Measurements from ENCODE around the gene PIGP. TPM values are rescaled to one million over a fixed set of nuclear protein-coding genes. Genes with fewer than 3 reads are reported as not detected.

Gene PIGP
- total RNA-seq, 3 donors from 2014 or later (not counting 1 experiment from before 2014, with no cell fraction given) = 6.5 to 10.4 (median 8.5) TPM

DNA sequence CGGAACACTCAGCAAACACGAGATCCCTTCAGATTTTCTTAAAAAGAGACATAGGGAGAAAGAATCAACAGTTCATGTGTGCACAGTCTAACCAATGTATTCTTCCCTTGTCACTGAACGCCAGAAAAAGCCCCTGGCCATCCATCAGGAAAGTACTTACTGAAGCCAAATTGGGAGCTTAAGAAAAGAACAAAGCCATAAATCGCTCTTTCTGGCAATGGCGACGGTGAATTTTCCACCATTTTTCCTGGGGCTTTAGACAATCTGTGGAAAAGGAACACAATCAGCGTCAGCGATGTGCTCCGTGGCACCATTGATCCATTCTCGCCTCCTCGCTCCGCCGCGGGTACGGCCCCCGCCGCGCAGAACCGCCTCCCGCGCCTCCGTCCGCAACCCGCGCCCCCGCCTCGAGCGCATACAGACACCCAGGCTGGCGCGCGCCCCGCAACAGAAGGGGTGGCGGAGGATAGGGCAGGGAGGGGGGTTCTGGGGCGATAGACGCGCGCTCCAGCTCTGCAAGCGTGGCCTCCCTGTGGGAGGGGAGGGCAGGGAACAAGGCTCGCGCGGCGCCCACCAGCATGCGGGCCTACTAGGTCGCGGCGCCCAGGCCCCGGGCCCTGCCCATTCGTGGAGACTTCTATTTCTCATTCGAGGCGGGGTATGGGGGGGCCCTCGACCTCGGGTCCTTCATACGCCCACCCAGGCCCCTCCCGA is 440 bp downstream of the PIGP start:
- Histone ChIP-seq H3K36me3 (ENCODE audit: control insufficient read depth, insufficient read depth, low read length) (peaks cover 8% of the 10 kb centered on the region), H3K9me3 (ENCODE audit: control insufficient read depth, insufficient read depth, low read length) (no peaks in the 10 kb centered on the region), H3K27ac (ENCODE audit: low read length) (peak overlapping the region; percentile 100), H3K4me1 (ENCODE audit: control insufficient read depth, insufficient read depth, low read length) (peaks cover 17% of the 10 kb centered on the region), H3K27me3 (ENCODE audit: control insufficient read depth, insufficient read depth, low read length) (no peaks in the 10 kb centered on the region), H3K4me3 (ENCODE audit: low read length) (peak overlapping the region; percentile 91)
- TF ChIP-seq, protein P1, sequence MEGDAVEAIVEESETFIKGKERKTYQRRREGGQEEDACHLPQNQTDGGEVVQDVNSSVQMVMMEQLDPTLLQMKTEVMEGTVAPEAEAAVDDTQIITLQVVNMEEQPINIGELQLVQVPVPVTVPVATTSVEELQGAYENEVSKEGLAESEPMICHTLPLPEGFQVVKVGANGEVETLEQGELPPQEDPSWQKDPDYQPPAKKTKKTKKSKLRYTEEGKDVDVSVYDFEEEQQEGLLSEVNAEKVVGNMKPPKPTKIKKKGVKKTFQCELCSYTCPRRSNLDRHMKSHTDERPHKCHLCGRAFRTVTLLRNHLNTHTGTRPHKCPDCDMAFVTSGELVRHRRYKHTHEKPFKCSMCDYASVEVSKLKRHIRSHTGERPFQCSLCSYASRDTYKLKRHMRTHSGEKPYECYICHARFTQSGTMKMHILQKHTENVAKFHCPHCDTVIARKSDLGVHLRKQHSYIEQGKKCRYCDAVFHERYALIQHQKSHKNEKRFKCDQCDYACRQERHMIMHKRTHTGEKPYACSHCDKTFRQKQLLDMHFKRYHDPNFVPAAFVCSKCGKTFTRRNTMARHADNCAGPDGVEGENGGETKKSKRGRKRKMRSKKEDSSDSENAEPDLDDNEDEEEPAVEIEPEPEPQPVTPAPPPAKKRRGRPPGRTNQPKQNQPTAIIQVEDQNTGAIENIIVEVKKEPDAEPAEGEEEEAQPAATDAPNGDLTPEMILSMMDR (IDR thresholded peaks at IDR 0.05) = no peak
- H3K4me3 Mint-ChIP-seq = peak overlapping the region; percentile 84
- peak overlapping the region; percentile 93 to 98 for H3K27ac Mint-ChIP-seq
- peaks cover 29 to 37% of the 10 kb centered on the region in 2 donors for H3K4me1 Mint-ChIP-seq
- WGBS (ENCODE audit: insufficient coverage) = under 1% methylated on average over 54 of the region's 54 CpGs
- intact Hi-C loops (cut with micrococcal nuclease) = loop anchor here (2.0 to 10.0 kb wide), 4 partner anchors 85 to 490 kb away; partner anchors contain the start of gene VPS26C
- H3K27me3 Mint-ChIP-seq (ENCODE audit: low read depth in 2 of 2) = no peaks in the 10 kb centered on the region
- H3K36me3 Mint-ChIP-seq = peaks cover 11% of the 10 kb centered on the region
- no peaks in the 10 kb centered on the region for H3K9me3 Mint-ChIP-seq
- ATAC-seq (peak; percentile 41 to 60 (median 51)), DNase-seq (peak in 1 of 2 donors; percentile 84)

DNA sequence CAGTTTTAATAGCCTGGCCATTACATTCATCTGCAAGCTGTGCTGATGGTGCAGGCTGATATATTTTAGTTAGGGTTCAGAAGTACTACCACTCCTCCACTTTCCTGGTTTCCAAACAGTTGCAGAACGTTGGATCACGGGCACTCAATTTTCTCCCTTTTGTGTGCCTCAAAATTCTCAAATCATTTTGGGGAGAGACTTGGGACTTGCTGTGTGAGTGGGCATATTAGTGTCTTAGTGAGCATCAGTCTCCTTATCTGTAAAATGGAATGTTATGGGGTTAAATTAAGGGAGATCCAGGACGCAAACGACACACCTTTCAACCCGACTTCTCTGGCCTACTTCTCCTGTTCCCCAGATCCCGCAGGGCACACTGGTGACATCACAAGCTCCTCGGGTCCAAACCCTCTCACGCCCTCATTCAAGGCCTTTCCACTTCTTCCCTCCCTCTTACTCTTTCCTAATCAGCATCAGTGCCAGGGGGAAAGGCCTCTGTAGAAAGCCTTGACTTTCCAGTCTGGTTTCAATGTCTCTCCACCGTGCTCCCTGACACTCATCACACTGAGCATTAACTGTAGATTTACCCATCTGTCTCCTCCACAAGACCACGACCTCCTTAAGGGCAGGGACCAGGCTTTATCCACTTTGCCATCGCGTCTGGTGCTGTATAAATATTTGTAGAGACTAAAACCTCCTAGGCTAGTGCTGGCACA is 1.2 kb downstream of the PIGP start:
- Histone ChIP-seq H3K4me1 (ENCODE audit: control insufficient read depth, insufficient read depth, low read length) (peaks cover 17% of the 10 kb centered on the region), H3K27ac (ENCODE audit: low read length) (peak overlapping the region; percentile 100), H3K9me3 (ENCODE audit: control insufficient read depth, insufficient read depth, low read length) (no peaks in the 10 kb centered on the region), H3K27me3 (ENCODE audit: control insufficient read depth, insufficient read depth, low read length) (no peaks in the 10 kb centered on the region), H3K4me3 (ENCODE audit: low read length) (peak overlapping the region; percentile 91), H3K36me3 (ENCODE audit: control insufficient read depth, insufficient read depth, low read length) (peaks cover 8% of the 10 kb centered on the region)
- ATAC-seq = no peak
- TF ChIP-seq, protein P1 (IDR thresholded peaks at IDR 0.05) = no peak
- WGBS (ENCODE audit: insufficient coverage) = 57% methylated on average over 11 of the region's 12 CpGs
- intact Hi-C loops (cut with micrococcal nuclease) = loop anchor here (2.0 to 10.0 kb wide), 4 partner anchors 84 to 491 kb away; partner anchors contain the start of gene VPS26C
- Mint-ChIP-seq H3K36me3 (peaks cover 11% of the 10 kb centered on the region), H3K9me3 (no peaks in the 10 kb centered on the region), H3K4me1 (peaks cover 29 to 37% of the 10 kb centered on the region in 2 donors), H3K27ac (peak overlapping the region; percentile 93 to 98), H3K4me3 (peak overlapping the region; percentile 84), H3K27me3 (ENCODE audit: low read depth in 2 of 2) (no peaks in the 10 kb centered on the region)
- no peak for DNase-seq

DNA sequence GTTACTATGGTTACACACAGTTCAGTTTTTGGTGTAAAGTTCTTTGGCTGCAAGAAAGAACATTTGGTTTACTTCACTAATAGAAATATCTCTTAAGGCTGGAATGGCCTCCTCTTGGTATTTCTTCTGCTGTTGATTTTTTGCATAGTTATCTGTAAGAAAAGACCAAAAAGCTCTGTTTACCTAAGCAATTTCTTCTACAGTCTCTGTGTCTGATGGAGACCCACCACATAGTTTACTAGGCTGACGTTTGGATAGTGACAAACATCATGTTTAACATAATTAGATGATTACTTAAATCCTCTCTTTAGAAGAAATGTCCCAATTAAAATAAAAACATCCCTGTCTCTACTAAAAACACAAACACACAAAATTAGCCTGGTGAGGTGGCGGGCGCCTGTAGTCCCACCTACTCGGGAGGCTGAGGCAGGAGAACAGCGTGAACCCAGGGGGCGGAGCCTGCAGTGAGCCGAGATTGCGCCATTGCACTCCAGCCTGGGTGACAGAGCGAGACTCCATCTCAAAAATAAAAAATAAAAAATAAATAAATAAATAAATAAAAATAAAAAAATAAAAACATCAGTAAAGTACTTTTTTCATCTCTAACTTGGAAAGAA is 7.2 kb downstream of the PIGP start:
- ATAC-seq (no peak), DNase-seq (no peak)
- H3K4me3 ChIP-seq (ENCODE audit: low read length) = no peak overlapping the region
- H3K36me3 ChIP-seq (ENCODE audit: control insufficient read depth, insufficient read depth, low read length) = peaks cover 8% of the 10 kb centered on the region
- Mint-ChIP-seq H3K4me3 (no peak overlapping the region), H3K36me3 (peaks cover 11% of the 10 kb centered on the region), H3K4me1 (peaks cover 0 to 5% of the 10 kb centered on the region in 2 donors), H3K27ac (no peak overlapping the region), H3K27me3 (ENCODE audit: low read depth in 2 of 2) (no peaks in the 10 kb centered on the region), H3K9me3 (no peaks in the 10 kb centered on the region)
- WGBS (ENCODE audit: insufficient coverage) = 96% methylated on average over 3 of the region's 9 CpGs
- H3K27ac ChIP-seq (ENCODE audit: low read length) = no peak overlapping the region
- no peaks in the 10 kb centered on the region for H3K27me3 ChIP-seq (ENCODE audit: control insufficient read depth, insufficient read depth, low read length)
- H3K9me3 ChIP-seq (ENCODE audit: control insufficient read depth, insufficient read depth, low read length) = no peaks in the 10 kb centered on the region
- intact Hi-C loops (cut with micrococcal nuclease) = no loop called here
- no peaks in the 10 kb centered on the region for H3K4me1 ChIP-seq (ENCODE audit: control insufficient read depth, insufficient read depth, low read length)
- TF ChIP-seq, protein P1 (IDR thresholded peaks at IDR 0.05) = no peak

Measured in natural killer cell (primary cell).